HG02884 (cell line): Measurements from ENCODE around the gene CTAG2.
"Not testable (repeated sequence)": the region's sequence is repeated elsewhere in the genome, so short reads cannot be mapped to it uniquely, and the experiment has no call there.

Source experiments
- ATAC-seq: cut with Tn5 transposase; IDR thresholded peaks from one replicate; pipeline ENCODE4 v1.9.1; 2021; ENCODE audit warnings: mild to moderate bottlenecking, moderate library complexity; ENCODE audit not compliant: unreplicated experiment

The CTAG2 gene

DNA sequence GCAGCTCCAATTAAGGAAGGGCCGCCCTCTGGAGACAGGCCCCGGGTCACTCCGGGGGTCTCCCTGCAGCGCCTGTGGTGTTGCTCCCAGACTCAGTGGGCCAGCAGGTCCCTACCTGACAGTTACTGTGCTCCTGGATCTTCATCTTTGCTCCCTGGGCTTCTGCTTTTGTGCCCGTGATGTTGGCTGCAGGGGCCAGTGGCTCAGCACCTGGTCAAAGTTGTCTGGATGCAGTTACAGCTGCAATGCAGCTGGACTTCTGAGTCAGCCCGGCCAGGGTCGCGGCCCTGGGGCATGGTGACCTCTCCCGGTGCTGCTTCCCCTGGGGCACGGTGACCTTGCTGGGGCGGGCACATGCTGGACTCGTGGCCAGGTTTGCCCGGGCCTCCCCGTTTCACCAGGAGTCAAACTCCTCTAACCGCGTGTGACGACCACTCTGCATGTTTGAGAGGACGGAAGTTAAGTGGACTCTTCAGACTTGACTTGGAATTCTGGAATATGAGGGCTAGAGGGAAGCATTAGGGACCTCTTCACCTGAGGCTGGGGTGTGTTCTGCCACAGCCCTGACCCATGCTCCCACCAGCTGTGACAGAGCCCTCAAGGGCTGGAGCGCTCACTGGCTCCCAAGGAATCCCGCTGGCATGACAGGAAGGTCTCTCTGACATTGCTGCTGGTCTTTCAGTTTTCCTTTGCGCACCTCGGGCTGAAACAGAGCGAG, 3.7 kb downstream of the CTAG2 start:
- ATAC-seq = no peak

DNA sequence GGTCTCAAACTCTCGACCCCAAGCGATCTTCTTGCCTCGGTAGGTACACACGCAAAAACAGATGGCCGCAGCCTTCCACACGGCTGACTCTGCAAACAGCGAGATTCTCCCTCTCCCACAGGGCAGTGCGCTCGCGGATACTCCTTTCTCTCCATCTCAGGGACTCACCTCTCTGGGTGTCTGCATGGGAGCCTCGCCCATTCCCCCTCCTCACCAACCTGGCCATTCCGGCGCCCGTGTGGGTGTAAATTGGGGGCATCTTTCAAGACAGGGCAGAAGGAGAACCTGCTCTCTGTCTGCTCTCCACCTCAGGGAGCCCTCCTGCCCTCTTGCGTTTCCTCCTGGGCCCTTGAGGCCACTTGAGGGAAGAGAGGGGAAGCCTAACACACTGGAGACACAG, 4.4 kb downstream of the CTAG2 start:
- ATAC-seq = no peak

DNA sequence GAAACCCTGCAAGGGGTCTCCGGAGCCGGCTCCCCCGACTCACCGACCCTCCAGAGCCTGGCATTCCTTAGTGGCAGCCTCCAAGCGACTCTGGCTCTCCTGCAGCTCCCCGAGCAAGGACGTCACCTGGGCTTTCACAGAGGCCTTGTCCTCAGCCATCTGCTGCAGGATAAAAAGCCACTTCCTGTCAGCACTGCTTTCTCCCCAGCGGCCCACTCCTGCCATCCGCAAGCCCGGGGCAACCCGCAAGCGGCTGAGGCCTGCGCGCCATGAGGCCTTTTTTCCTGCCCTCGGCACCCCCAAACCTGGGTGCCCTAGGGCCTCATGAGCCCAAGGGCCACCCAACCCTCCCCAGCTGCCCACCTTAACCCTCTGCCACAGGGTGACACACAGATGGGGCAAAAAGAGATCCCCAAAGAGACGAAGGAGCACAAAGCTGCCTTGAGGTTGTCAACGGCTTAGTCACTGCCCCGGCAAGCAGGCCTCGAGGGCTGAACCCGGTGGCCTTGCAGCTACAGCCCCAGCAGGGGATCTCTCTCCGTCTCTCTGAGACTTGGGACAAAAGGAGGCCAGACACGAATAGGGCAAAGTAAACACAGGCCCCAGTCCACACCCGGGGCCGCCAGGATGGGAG, 7.5 kb downstream of the CTAG2 start:
- ATAC-seq = not testable (repeated sequence)

DNA sequence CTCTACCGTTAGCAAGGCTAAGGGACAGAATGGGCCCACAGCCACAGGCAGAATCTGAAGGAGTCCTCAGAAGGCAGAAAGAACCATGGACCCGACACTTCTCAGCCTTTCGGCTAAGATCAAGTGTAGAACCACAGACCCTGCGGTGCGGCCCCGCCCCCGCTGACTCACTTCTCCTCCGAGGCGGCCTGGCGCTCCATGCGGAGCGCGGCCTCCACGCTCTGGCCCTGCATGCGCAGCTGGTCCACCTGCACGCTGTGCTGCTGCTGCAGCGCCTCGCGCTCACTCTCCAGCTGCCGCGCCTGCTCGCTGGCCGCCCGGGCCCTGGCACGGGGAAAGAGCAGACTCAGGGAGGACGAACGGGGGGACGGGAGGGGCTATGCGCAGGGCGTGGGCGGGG, 9.7 kb downstream of the CTAG2 start:
- not testable (repeated sequence) for ATAC-seq

DNA sequence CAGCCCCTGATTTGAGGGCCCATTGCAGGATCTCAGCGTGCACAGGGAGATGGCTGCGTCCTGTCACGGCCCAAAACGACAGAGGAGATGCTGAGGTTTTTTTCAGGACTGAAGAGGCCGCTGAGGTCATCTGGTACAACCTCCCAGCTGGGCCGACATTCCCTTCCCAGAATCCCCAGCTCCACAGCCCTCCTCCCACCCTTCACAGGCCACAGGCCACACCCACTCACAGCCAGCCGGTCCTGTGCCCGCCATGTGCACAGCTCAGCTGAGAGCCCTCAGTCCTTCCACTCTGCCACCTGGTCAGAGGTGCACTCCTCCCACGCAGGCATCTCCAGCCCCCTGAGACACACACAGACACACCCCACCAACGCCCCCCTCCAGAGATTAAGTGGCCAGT, 11.6 kb downstream of the CTAG2 start:
- not testable (repeated sequence) for ATAC-seq

DNA sequence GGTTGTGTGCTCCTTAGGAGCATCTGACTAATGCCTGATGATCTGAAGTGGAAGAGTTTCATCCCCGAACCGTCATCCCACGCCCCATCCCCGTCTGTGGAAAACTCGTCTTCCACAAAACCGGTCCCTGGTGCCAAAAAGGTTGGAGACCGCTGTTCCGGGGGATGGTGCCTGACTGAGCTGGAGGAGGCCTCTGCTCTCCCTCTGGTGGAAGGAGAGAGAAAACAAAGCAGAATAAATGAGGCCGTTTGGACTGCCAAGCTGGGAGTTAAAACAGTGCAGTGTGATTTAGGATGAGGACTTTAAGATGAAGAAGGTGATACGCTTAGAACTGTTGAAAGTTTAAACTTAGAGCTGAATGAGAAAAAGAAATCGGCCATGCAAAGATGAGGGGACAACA, 19.7 kb downstream of the CTAG2 start:
- ATAC-seq = not testable (repeated sequence)

DNA sequence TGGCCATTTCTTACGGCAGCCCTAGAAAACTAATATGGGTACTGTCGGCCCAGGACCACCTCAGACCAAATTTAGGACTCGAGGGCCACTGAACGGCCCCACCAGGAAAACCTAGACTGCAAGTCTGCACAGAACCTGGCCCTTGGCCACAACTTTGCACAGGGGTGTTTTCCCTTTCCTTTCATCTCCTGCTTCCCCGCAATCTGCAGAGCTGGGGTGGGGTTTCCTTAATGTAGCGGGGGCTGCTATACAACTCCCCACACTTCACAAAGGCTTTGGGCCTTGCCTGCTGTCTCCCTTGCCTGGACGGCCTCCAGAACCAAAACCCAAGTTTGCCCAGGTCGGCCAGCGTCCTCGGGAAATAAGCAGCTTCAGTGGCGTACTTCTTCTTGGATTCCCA, 22.4 kb downstream of the CTAG2 start:
- not testable (repeated sequence) for ATAC-seq

DNA sequence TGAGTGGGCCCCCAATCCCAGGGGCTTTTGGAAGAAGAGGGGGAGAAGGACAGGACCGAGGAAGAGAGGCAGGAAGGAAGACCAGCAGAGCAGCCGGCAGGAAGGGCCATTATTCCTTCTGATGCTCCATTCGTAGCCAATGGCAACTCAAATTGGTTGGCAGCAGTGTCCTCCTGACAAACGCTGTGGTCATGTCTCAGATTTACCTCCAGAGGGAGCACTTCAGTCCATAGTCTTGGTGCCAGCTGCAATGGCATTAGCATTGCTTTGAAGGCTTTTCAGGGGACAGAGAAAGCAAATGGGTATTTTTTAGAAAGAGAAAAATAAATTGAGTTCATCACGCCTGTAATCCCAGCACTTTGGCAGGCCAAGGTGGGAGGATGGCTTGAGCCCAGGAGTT, 24.4 kb downstream of the CTAG2 start:
- ATAC-seq = not testable (repeated sequence)

DNA sequence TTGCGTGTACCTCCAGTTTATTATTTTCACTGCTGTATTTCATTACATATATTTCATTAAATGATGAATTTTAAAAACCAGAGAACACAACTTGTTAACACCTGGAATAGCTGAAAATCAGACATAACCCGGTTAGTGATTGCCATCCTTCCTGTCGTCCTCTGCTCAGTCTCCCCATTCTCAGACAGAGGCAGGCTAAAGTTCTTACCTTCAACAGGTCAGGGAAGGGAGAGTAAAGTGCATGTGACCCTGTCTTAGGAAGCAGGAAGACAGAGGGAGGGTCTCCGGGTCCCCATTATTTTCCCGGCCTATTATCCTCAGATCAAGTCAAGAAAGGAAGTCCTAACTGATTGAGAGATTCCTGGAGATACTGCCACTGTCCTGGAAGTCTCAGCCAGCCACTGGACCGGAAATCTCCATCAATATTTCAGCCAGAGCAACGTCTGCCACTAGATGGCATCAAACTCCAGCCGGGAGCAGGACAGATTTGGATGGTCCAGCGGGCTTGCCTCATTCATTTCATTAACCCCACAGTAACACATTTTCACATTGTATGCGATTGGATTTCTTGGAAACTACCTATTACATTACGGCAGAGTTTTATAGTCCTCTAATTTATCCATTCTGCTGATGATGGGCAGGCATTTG, 32.5 kb downstream of the CTAG2 start:
- not testable (repeated sequence) for ATAC-seq

DNA sequence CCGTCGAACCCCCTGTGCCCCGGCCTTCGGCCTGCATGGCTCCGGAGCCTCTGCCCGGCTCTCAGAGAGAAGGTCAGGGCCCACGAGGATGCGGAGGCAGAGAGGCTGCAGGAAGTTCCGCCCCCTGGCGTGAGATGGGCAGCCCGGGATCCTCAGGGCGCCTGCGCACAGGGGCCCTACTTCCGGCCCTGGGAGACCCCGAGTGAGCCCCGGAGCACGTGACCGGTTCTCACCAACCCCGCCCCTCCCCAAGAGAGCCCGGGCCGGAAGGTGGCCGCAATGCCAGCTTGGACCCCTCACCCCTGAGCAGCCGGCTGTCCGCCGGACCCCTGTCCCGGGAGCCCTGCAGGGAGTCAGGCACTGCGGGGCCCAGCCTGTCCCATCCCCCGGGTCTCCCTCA, 34.2 kb downstream of the CTAG2 start, which contains the start of gene CTAG1B:
CTAG1B (minus strand) TSS at position 101 of the 400 bp plus-strand sequence; CDS start at position 37, 64 bp downstream.
- not testable (repeated sequence) for ATAC-seq

DNA sequence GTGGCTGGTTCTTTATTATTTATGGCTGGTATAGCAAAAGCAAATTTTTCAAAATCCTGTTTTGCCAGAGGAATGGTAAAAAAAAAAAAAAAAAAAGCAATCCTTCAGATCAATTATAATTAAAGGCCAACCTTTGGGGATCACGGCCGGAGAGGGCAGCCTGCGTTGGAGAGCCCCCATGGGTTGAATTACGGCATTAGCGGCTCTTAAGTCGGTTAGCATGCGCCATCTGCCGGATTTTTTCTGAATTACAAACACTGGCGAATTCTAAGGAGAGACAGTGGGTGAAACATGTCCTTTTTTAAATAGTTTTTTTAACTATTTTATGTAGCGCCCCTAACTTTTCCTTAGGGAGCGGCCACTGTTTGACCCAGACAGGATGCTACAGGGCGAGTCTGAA, 39.8 kb downstream of the CTAG2 start:
- ATAC-seq = not testable (repeated sequence)

DNA sequence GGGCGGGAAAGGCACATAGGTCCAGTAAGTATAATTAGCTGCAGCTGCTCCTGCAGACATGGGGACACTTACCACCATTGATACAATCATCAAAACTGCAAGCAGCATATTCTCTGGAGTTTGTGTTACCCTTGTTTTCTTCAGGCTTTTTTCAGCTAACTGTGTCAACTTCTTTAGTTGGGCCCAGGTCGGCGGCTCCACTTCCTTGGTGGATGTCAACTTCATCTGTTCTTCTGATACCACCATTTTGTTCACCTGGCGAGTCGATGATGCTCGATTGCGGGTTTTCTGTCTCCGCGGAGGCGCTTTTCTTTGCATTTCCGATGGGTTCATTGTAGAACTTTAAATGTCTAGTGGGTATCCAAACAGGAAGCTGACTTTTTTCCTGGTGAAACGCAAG, 42.2 kb downstream of the CTAG2 start:
- ATAC-seq = not testable (repeated sequence)

DNA sequence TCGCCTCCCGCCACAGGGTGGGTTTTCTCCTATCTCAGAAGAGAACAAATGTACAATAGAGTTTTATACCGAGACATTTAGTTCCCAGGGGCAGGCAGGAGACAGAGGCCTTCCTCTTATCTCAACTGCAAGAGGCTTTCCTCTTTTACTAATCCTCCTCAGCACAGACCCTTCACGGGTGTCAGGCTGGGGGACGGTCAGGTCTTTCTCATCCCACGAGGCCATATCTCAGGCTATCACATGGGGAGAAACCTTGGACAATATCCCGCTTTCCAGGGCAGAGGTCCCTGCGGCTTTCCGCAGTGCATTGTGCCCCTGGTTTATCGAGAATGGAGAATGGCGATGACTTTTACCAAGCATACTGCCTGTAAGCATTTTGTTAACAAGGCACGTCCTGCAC, 44.6 kb downstream of the CTAG2 start:
- ATAC-seq = not testable (repeated sequence)

DNA sequence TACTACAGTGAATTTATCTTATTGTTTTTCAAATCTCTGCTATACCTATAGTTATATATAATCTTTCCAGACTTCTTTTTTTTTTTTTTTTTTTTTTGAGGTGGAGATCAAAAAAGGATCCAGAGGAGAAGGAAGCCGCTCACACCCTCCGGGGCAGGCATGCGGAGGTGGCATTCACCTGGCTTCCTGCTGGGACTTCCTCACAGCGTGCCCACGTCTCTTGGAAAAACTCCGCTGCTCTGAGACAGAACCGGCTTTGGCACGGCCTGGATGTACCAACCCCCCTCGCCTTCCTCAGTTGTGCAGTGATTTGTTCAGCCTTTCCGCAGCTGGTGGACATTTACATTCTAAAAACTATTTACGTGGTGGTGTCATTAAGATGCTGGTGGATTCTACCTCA, 45.4 kb downstream of the CTAG2 start:
- ATAC-seq = not testable (repeated sequence)

DNA sequence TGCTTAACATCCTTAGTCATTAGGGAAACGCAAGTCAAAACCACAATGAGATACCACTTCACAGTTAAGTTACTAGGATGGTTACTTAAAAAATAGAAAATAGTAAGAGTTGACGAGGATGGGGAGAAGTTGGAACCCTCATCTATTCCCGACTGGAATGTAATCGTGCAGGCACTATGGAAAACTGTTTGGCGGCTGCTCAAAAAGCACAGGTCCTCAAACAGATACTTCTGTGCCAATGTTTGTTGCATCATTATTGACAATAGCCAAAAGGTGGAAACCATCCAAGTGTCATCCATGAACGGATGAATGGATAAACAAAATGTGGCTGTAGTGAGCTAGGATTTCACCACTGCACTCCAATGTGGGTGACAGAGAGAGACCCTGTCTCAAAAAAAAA, 46.0 kb downstream of the CTAG2 start:
- no peak for ATAC-seq

DNA sequence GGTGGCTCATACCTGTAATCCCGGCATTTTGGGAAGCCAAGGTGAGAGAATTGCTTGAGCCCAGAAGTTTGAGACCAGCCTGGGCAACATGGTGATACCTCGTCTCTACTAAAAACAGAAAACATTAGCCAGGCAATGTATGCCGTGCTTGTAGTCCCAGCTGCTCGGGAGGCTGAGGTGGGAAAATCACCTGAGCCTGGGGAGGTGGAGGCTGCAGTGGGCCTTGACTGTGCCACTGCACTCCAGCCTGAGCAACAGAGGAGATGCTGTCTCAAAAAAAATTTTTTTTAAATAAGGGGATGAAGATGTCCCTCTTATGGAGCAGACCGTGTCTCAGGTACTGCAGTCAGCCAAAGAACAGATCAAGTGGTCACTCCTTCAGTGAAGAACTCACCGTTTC, 47.8 kb downstream of the CTAG2 start:
- ATAC-seq = no peak

DNA sequence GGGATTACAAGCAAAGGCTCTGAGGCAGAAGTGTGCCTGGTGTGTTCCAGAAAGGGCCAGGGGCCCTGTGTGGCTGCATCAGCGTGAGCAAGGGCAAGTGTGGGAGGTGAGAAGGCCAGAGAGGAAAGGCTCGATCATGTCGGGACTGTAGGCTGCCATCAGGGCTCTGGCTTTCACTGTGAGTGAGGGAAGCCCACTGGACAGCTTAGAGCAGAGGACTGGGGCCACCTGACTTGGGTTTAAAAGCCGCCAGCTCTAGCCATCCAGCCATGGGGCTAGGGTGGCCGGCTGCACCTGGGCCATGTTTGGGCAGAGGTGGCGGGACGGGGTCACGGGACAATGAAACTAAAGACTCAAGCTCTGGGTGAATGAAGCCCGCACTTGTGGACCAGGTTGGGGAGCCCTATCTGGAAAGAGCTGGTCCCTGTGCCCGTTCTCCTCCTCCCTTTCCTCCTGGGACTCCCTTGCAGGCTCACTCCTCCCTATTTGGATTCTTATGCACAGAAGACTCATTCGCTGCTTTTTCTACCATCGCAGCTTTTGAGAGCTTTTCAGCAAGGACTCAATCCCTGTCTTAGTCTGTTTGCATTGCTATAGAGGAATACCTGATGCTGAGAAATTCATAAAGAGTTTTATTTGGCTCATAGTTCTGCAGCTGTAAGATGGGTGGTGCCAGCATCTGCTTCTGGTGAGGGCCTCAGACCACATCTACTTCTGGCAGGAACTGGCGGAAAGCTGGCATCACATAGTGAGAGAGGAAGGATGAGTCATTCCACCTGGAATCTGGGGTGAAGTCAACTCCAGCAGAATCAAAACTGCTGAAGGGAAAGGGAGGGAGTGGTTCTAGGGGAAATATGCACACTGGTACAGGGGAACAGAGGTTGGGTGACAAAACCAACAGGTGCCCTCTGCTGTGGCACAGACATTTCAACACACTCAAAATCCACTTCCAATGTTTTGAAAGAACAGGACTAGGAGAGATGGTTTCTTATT, 49.6 kb downstream of the CTAG2 start:
- ATAC-seq = no peak

DNA sequence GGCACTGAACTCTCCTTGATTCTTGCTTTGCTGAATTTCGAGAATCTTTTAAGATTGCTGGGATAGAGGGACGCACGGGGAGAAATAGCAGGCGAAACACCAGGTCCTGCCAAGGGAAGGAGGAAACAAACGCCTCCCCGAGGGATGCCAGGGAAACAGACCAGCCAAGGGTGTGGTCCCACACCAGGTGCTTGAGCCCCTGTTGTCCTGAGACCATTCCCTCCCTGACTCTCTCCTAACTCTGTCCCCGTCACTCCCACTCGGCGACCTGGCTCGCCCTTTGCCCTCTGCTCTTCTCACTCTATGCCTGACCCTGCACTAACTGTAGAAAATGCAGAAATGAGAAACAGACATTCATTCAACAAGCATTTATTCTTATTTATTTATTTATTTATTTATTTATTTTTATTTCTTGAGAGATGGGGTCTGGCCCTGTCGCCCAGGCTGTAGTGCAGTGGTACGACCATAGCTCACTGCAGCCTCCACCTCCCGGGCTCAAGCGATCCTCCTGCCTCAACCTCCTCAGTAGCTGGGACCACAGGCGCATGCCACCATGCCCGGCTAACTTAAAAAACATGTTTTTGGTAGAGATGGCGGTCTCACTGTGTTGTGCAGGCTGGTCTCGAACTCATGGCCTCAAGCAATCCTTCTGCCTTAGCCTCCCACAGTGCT, 50.5 kb downstream of the CTAG2 start:
- no peak for ATAC-seq

DNA sequence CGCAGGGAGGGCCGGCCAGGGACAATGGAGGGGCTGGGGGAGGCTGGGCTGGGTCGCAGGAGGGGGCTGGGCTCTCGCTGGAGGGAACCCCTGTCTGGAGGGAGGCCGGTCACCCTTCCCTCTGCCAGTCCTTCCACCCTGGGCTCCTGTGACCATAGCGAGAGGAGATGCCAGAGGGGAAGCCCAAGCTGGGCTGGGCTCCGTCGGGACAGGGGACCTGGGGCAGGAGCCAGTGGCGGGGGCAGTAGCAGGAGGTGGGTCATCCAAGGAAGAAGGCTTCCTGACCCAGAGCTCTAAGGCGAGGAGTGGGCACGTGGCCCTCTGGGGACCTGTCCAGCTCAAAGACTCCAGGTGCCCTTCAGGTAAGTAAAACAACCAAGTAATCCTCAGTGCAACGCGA, 51.2 kb downstream of the CTAG2 start:
- no peak for ATAC-seq
